Measurements from ENCODE around the gene CPB2.
A peak's percentile ranks its signal among the peaks of the same experiment; 100 is the strongest.

CPB2 gene

GRCh38 chr13:46134961-46135522 lies 30.2 kb upstream of the CPB2 start:
- H3K36me3 ChIP-seq (ENCODE audit: control insufficient read depth in 4 of 4, insufficient read depth in 4 of 4, low read length in 3 of 4) = peaks cover 38 to 96% (median 70%) of the 10 kb centered on the region in 4 experiments
- POLR2A ChIA-PET = no interaction called here
- H3K27me3 ChIP-seq (replicated peaks in 2 of 5; ENCODE audit: control insufficient read depth in 4 of 5, insufficient read depth in 5 of 5, low read length in 4 of 5) = no peaks in the 10 kb centered on the region
- H3K27ac ChIP-seq (ENCODE audit: insufficient read depth in 1 of 2, low read depth in 1 of 2, low read length in 2 of 2, poor library complexity in 1 of 2, severe bottlenecking in 2 of 2) = peak overlapping the region in 1 of 2 experiments; percentile 8
- no peak for DNase-seq
- CTCF ChIA-PET = interaction anchor here (0.7 to 3.6 kb wide), 3 partner anchors 9 to 63 kb away, joined by 3 to 19 read pairs (median 5); no protein-coding TSS in a partner anchor
- H3K4me3 ChIP-seq (ENCODE audit: control insufficient read depth in 1 of 7, extremely low read depth in 1 of 7, insufficient read depth in 4 of 7, low read depth in 2 of 7, low read length in 6 of 7) = no peak overlapping the region
- 94% methylated on average over 2 of the region's 4 CpGs for WGBS (ENCODE audit: insufficient coverage)
- no peaks in the 10 kb centered on the region for H3K9me3 ChIP-seq (ENCODE audit: control extremely low read depth in 1 of 5, control insufficient read depth in 4 of 5, insufficient read depth in 2 of 5, low read depth in 1 of 5, low read length in 4 of 5)
- no peaks in the 10 kb centered on the region for H3K4me1 ChIP-seq (ENCODE audit: control extremely low read depth in 1 of 4, control insufficient read depth in 4 of 4, insufficient read depth in 4 of 4, low read length in 3 of 4)

- Histone ChIP-seq H3K9me3 (ENCODE audit: control extremely low read depth in 1 of 5, control insufficient read depth in 4 of 5, insufficient read depth in 2 of 5, low read depth in 1 of 5, low read length in 4 of 5) (no peaks in the 10 kb centered on the region), H3K27ac (ENCODE audit: insufficient read depth in 1 of 2, low read depth in 1 of 2, low read length in 2 of 2, poor library complexity in 1 of 2, severe bottlenecking in 2 of 2) (peak overlapping the region in 1 of 2 experiments; percentile 8), H3K4me1 (ENCODE audit: control extremely low read depth in 1 of 4, control insufficient read depth in 4 of 4, insufficient read depth in 4 of 4, low read length in 3 of 4) (no peaks in the 10 kb centered on the region), H3K27me3 (replicated peaks in 2 of 5; ENCODE audit: control insufficient read depth in 4 of 5, insufficient read depth in 5 of 5, low read length in 4 of 5) (no peaks in the 10 kb centered on the region), H3K36me3 (ENCODE audit: control insufficient read depth in 4 of 4, insufficient read depth in 4 of 4, low read length in 3 of 4) (peaks cover 41 to 97% (median 73%) of the 10 kb centered on the region in 4 experiments), H3K4me3 (ENCODE audit: control insufficient read depth in 1 of 7, extremely low read depth in 1 of 7, insufficient read depth in 4 of 7, low read depth in 2 of 7, low read length in 6 of 7) (no peak overlapping the region)
- no peak for DNase-seq
- ChIA-PET POLR2A (no interaction called here), CTCF (interaction anchor here (1.4 to 3.6 kb wide), 3 partner anchors 8 to 24 kb away, joined by 3 to 19 read pairs (median 5); no protein-coding TSS in a partner anchor)
- no CpG with 5 or more reads among the region's 2 CpGs for WGBS (ENCODE audit: insufficient coverage)
These were observed 29.7 kb upstream of the CPB2 start for GRCh38 chr13:46134494-46134893.

GRCh38 chr13:46132109-46132508 lies 27.3 kb upstream of the CPB2 start:
- ChIA-PET CTCF (interaction anchor here (0.7 to 1.3 kb wide), 4 partner anchors 11 to 189 kb away, joined by 3 to 4 read pairs (median 4); no protein-coding TSS in a partner anchor), POLR2A (interaction anchor here (0.8 kb wide), 1 partner anchor 17 kb away, joined by 3 read pairs; no protein-coding TSS in a partner anchor)
- Histone ChIP-seq H3K4me1 (ENCODE audit: control extremely low read depth in 1 of 4, control insufficient read depth in 4 of 4, insufficient read depth in 4 of 4, low read length in 3 of 4) (peaks cover 2 to 11% (median 6%) of the 10 kb centered on the region in 4 experiments), H3K4me3 (ENCODE audit: control insufficient read depth in 1 of 7, extremely low read depth in 1 of 7, insufficient read depth in 4 of 7, low read depth in 2 of 7, low read length in 6 of 7) (no peak overlapping the region), H3K36me3 (ENCODE audit: control insufficient read depth in 4 of 4, insufficient read depth in 4 of 4, low read length in 3 of 4) (peaks cover 29 to 90% (median 68%) of the 10 kb centered on the region in 4 experiments), H3K9me3 (ENCODE audit: control extremely low read depth in 1 of 5, control insufficient read depth in 4 of 5, insufficient read depth in 2 of 5, low read depth in 1 of 5, low read length in 4 of 5) (no peaks in the 10 kb centered on the region), H3K27me3 (replicated peaks in 2 of 5; ENCODE audit: control insufficient read depth in 4 of 5, insufficient read depth in 5 of 5, low read length in 4 of 5) (no peaks in the 10 kb centered on the region), H3K27ac (ENCODE audit: insufficient read depth in 1 of 2, low read depth in 1 of 2, low read length in 2 of 2, poor library complexity in 1 of 2, severe bottlenecking in 2 of 2) (no peak overlapping the region)
- DNase-seq = no peak
- WGBS (ENCODE audit: insufficient coverage) = 96% methylated on average over 3 of the region's 3 CpGs

- DNase-seq = no peak
- Histone ChIP-seq H3K27me3 (replicated peaks in 2 of 5; ENCODE audit: control insufficient read depth in 4 of 5, insufficient read depth in 5 of 5, low read length in 4 of 5) (no peaks in the 10 kb centered on the region), H3K27ac (ENCODE audit: insufficient read depth in 1 of 2, low read depth in 1 of 2, low read length in 2 of 2, poor library complexity in 1 of 2, severe bottlenecking in 2 of 2) (no peak overlapping the region), H3K4me1 (ENCODE audit: control extremely low read depth in 1 of 4, control insufficient read depth in 4 of 4, insufficient read depth in 4 of 4, low read length in 3 of 4) (peaks cover 5 to 16% (median 10%) of the 10 kb centered on the region in 4 experiments), H3K9me3 (ENCODE audit: control extremely low read depth in 1 of 5, control insufficient read depth in 4 of 5, insufficient read depth in 2 of 5, low read depth in 1 of 5, low read length in 4 of 5) (no peaks in the 10 kb centered on the region), H3K4me3 (ENCODE audit: control insufficient read depth in 1 of 7, extremely low read depth in 1 of 7, insufficient read depth in 4 of 7, low read depth in 2 of 7, low read length in 6 of 7) (no peak overlapping the region), H3K36me3 (ENCODE audit: control insufficient read depth in 4 of 4, insufficient read depth in 4 of 4, low read length in 3 of 4) (peaks cover 30 to 89% (median 66%) of the 10 kb centered on the region in 4 experiments)
- ChIA-PET CTCF (interaction anchor here (0.6 to 1.3 kb wide), 5 partner anchors 12 to 271 kb away, joined by 3 to 4 read pairs (median 4); no protein-coding TSS in a partner anchor), POLR2A (interaction anchor here (0.8 kb wide), 1 partner anchor 17 kb away, joined by 3 read pairs; no protein-coding TSS in a partner anchor)
These were observed 26.9 kb upstream of the CPB2 start for GRCh38 chr13:46131705-46132104.

- WGBS (ENCODE audit: insufficient coverage) = 100% methylated on average over 3 of the region's 3 CpGs
- DNase-seq = no peak
- no peak overlapping the region for H3K4me3 ChIP-seq (ENCODE audit: control insufficient read depth in 1 of 7, extremely low read depth in 1 of 7, insufficient read depth in 4 of 7, low read depth in 2 of 7, low read length in 6 of 7)
- ChIA-PET POLR2A (no interaction called here), CTCF (interaction anchor here (2.4 kb wide), 1 partner anchor 10 kb away, joined by 12 read pairs; no protein-coding TSS in a partner anchor)
- H3K9me3 ChIP-seq (ENCODE audit: control extremely low read depth in 1 of 5, control insufficient read depth in 4 of 5, insufficient read depth in 2 of 5, low read depth in 1 of 5, low read length in 4 of 5) = no peaks in the 10 kb centered on the region
- H3K4me1 ChIP-seq (ENCODE audit: control extremely low read depth in 1 of 4, control insufficient read depth in 4 of 4, insufficient read depth in 4 of 4, low read length in 3 of 4) = peaks cover 19 to 31% (median 25%) of the 10 kb centered on the region in 4 experiments
- peaks cover 24 to 80% (median 56%) of the 10 kb centered on the region in 4 experiments for H3K36me3 ChIP-seq (ENCODE audit: control insufficient read depth in 4 of 4, insufficient read depth in 4 of 4, low read length in 3 of 4)
- H3K27ac ChIP-seq (ENCODE audit: insufficient read depth in 1 of 2, low read depth in 1 of 2, low read length in 2 of 2, poor library complexity in 1 of 2, severe bottlenecking in 2 of 2) = no peak overlapping the region
- no peaks in the 10 kb centered on the region for H3K27me3 ChIP-seq (replicated peaks in 2 of 5; ENCODE audit: control insufficient read depth in 4 of 5, insufficient read depth in 5 of 5, low read length in 4 of 5)
These were observed 25.3 kb upstream of the CPB2 start for GRCh38 chr13:46129955-46130618.

- no peaks in the 10 kb centered on the region for H3K9me3 ChIP-seq (ENCODE audit: control extremely low read depth in 1 of 5, control insufficient read depth in 4 of 5, insufficient read depth in 2 of 5, low read depth in 1 of 5, low read length in 4 of 5)
- no peaks in the 10 kb centered on the region for H3K27me3 ChIP-seq (replicated peaks in 2 of 5; ENCODE audit: control insufficient read depth in 4 of 5, insufficient read depth in 5 of 5, low read length in 4 of 5)
- H3K4me3 ChIP-seq (ENCODE audit: control insufficient read depth in 1 of 7, extremely low read depth in 1 of 7, insufficient read depth in 4 of 7, low read depth in 2 of 7, low read length in 6 of 7) = no peak overlapping the region
- no peak for DNase-seq
- H3K4me1 ChIP-seq (ENCODE audit: control extremely low read depth in 1 of 4, control insufficient read depth in 4 of 4, insufficient read depth in 4 of 4, low read length in 3 of 4) = peaks cover 21 to 40% (median 35%) of the 10 kb centered on the region in 4 experiments
- 100% methylated on average over 2 of the region's 2 CpGs for WGBS (ENCODE audit: insufficient coverage)
- CTCF ChIA-PET = interaction anchor here (0.9 to 2.4 kb wide), 3 partner anchors 9 to 32 kb away, joined by 3 to 12 read pairs (median 4); no protein-coding TSS in a partner anchor
- POLR2A ChIA-PET = interaction anchor here (0.5 kb wide), 1 partner anchor 182 kb away, joined by 4 read pairs; no protein-coding TSS in a partner anchor
- H3K36me3 ChIP-seq (ENCODE audit: control insufficient read depth in 4 of 4, insufficient read depth in 4 of 4, low read length in 3 of 4) = peaks cover 23 to 72% (median 51%) of the 10 kb centered on the region in 4 experiments
- peak overlapping the region in 1 of 2 experiments; percentile 44 for H3K27ac ChIP-seq (ENCODE audit: insufficient read depth in 1 of 2, low read depth in 1 of 2, low read length in 2 of 2, poor library complexity in 1 of 2, severe bottlenecking in 2 of 2)
These were observed 24.3 kb upstream of the CPB2 start for GRCh38 chr13:46129124-46129523.

Measured in common myeloid progenitor, CD34-positive (primary cell).